HK-2 (cell line): ENCODE measurements around the gene CIROP.
"Not testable (repeated sequence)": the region's sequence is repeated elsewhere in the genome, so short reads cannot be mapped to it uniquely, and the experiment has no call there.

Experiments
- DNase-seq: peaks from one replicate; pipeline ENCODE4 v3.0.0-alpha.2; 2018; ENCODE audit not compliant: unreplicated experiment

The CIROP gene

GRCh38 chr14:23114669-23115038, 9.9 kb upstream of the CIROP start:
- no peak for DNase-seq

GRCh38 chr14:23114120-23114458, 9.3 kb upstream of the CIROP start:
- DNase-seq: no peak

- DNase-seq: no peak
Observed at GRCh38 chr14:23113431-23114119, 8.8 kb upstream of the CIROP start.

GRCh38 chr14:23112359-23113178, 7.8 kb upstream of the CIROP start:
- DNase-seq: no peak

GRCh38 chr14:23110579-23111365, 6.0 kb upstream of the CIROP start:
- DNase-seq: no peak

- no peak for DNase-seq
Observed at GRCh38 chr14:23109769-23110168, 5.0 kb upstream of the CIROP start.

GRCh38 chr14:23108169-23108568, 3.4 kb upstream of the CIROP start:
- not testable (repeated sequence) for DNase-seq

GRCh38 chr14:23107620-23108019, 2.8 kb upstream of the CIROP start:
- DNase-seq: not testable (repeated sequence)

GRCh38 chr14:23106747-23107045, 1.9 kb upstream of the CIROP start:
- no peak for DNase-seq

GRCh38 chr14:23105348-23105824, 597 bp upstream of the CIROP start:
- DNase-seq: no peak

GRCh38 chr14:23104070-23104590, 659 bp downstream of the CIROP start:
- no peak for DNase-seq

- no peak for DNase-seq
Observed at GRCh38 chr14:23103581-23103980, 1.2 kb downstream of the CIROP start.

GRCh38 chr14:23102801-23103200, 2.0 kb downstream of the CIROP start:
- DNase-seq: no peak

GRCh38 chr14:23101986-23102625, 2.7 kb downstream of the CIROP start:
- DNase-seq: no peak

GRCh38 chr14:23101213-23101970, 3.4 kb downstream of the CIROP start:
- DNase-seq: no peak

- DNase-seq: no peak
Observed at GRCh38 chr14:23099212-23099861, 5.5 kb downstream of the CIROP start.

GRCh38 chr14:23097786-23098185, 7.0 kb downstream of the CIROP start:
- DNase-seq: no peak

- peak; percentile 99 for DNase-seq
Observed at GRCh38 chr14:23095196-23096108, 9.3 kb downstream of the CIROP start, which contains the start of gene C14orf119. C14orf119 (plus strand) TSS chr14:23095505; CDS start chr14:23097659, 2,154 bp downstream.

- DNase-seq: peak; percentile 73
Observed at GRCh38 chr14:23094666-23095195, 10.1 kb downstream of the CIROP start, which contains the start of gene ACIN1. ACIN1 (minus strand) TSS chr14:23095136; CDS start chr14:23095112, 24 bp downstream.
